HG03025 (cell line): ENCODE measurements around the gene ME3.
"Not testable (repeated sequence)": the region's sequence is repeated elsewhere in the genome, so short reads cannot be mapped to it uniquely, and the experiment has no call there.

ENCODE experiments used
- ATAC-seq: cut with Tn5 transposase; IDR thresholded peaks from one replicate; pipeline ENCODE4 v1.9.1; 2021; ENCODE audit warnings: mild to moderate bottlenecking, moderate library complexity; ENCODE audit not compliant: unreplicated experiment, low FRiP score

ME3 gene

GRCh38 chr11:86447763-86448480, 224.5 kb downstream of the ME3 start:
- no peak for ATAC-seq

GRCh38 chr11:86446924-86447285, 225.5 kb downstream of the ME3 start:
- ATAC-seq: no peak

GRCh38 chr11:86446163-86446923, 226.1 kb downstream of the ME3 start:
- ATAC-seq: no peak

GRCh38 chr11:86444981-86445380, 227.4 kb downstream of the ME3 start:
- ATAC-seq: no peak

- no peak for ATAC-seq
Measured at GRCh38 chr11:86443415-86443814, 229.0 kb downstream of the ME3 start.

GRCh38 chr11:86442827-86443226, 229.6 kb downstream of the ME3 start:
- ATAC-seq: no peak

- no peak for ATAC-seq
Measured at GRCh38 chr11:86442420-86442819, 230.0 kb downstream of the ME3 start.

- ATAC-seq: no peak
Measured at GRCh38 chr11:86440843-86441242, 231.6 kb downstream of the ME3 start.

- no peak for ATAC-seq
Measured at GRCh38 chr11:86440305-86440716, 232.1 kb downstream of the ME3 start.

GRCh38 chr11:86438685-86439084, 233.7 kb downstream of the ME3 start:
- ATAC-seq: no peak

GRCh38 chr11:86435711-86436110, 236.7 kb downstream of the ME3 start:
- no peak for ATAC-seq

- ATAC-seq: not testable (repeated sequence)
Measured at GRCh38 chr11:86433361-86434095, 238.9 kb downstream of the ME3 start.

- ATAC-seq: no peak
Measured at GRCh38 chr11:86431258-86431657, 241.2 kb downstream of the ME3 start.

GRCh38 chr11:86427441-86427840, 245.0 kb downstream of the ME3 start:
- ATAC-seq: no peak

- not testable (repeated sequence) for ATAC-seq
Measured at GRCh38 chr11:86423488-86423887, 248.9 kb downstream of the ME3 start.

- ATAC-seq: no peak
Measured at GRCh38 chr11:86422371-86422770, 250.0 kb downstream of the ME3 start.

GRCh38 chr11:86421946-86422345, 250.5 kb downstream of the ME3 start:
- no peak for ATAC-seq

- no peak for ATAC-seq
Measured at GRCh38 chr11:86418917-86419316, 253.5 kb downstream of the ME3 start.

- ATAC-seq: no peak
Measured at GRCh38 chr11:86418513-86418912, 253.9 kb downstream of the ME3 start.

GRCh38 chr11:86418106-86418505, 254.3 kb downstream of the ME3 start:
- ATAC-seq: no peak

GRCh38 chr11:86416951-86417350, 255.5 kb downstream of the ME3 start:
- not testable (repeated sequence) for ATAC-seq
